HepG2 (cell line): ENCODE measurements around the gene ZNF503. TPM values are rescaled to one million over a fixed set of nuclear protein-coding genes. Genes with fewer than 3 reads are reported as not detected.

Experiments used
- ELF4 ChIP-seq: sonication (generic); formaldehyde crosslinking; IDR thresholded peaks from 2 replicates; pipeline ENCODE4 v1.5.0; 2020; ENCODE audit warnings: missing genetic modification reagents, mild to moderate bottlenecking, moderate library complexity, borderline replicate concordance
- GFI1 ChIP-seq: sonication (generic); formaldehyde crosslinking; IDR thresholded peaks from 2 replicates; pipeline ENCODE4 v1.5.0; 2020; ENCODE audit warnings: missing genetic modification reagents, mild to moderate bottlenecking, borderline replicate concordance
- KDM3A ChIP-seq: IDR thresholded peaks from 2 replicates; pipeline ENCODE4 v1.6.1; 2018; ENCODE audit warnings: low read depth, missing compliant biosample characterization
- KLF11 ChIP-seq: IDR thresholded peaks from 2 replicates; pipeline ENCODE4 v1.6.1; 2016; ENCODE audit warnings: missing compliant biosample characterization
- MTA1 ChIP-seq: sonication (generic); formaldehyde crosslinking; IDR thresholded peaks from 2 replicates; pipeline ENCODE4 v1.4.0; 2020; ENCODE audit warnings: missing genetic modification reagents, mild to moderate bottlenecking, borderline replicate concordance
- POLR2AphosphoS5 ChIP-seq: IDR thresholded peaks from 2 replicates; pipeline ENCODE4 v1.6.1; 2012; ENCODE audit warnings: low read depth, low read length
- RNF2 ChIP-seq: fragments of 450-650 bp; conservative IDR thresholded peaks from 2 replicates; pipeline ENCODE4 v1.6.1; 2016; ENCODE audit warnings: low read depth
- RXRA ChIP-seq: sonication (generic); formaldehyde crosslinking; IDR thresholded peaks from 2 replicates; pipeline ENCODE4 v1.5.1; 2020; ENCODE audit warnings: missing genetic modification reagents
- SOX13 ChIP-seq, 3 experiments: fragments of 450-650 bp in 1 of 3; sonication (generic) in 1 of 3; formaldehyde crosslinking in 1 of 3; IDR thresholded peaks in 2 of 3; conservative IDR thresholded peaks in 1 of 3; 2 replicates each; pipeline versions ENCODE4 v1.5.0 to v1.6.1; 2016 to 2020; ENCODE audit warnings: antibody characterized with exemption in 1 of 3, mild to moderate bottlenecking in 1 of 3, missing compliant biosample characterization in 1 of 3, missing genetic modification reagents in 1 of 3, moderate library complexity in 1 of 3
- ZBTB7A ChIP-seq: sonication (generic); formaldehyde crosslinking; IDR thresholded peaks from 2 replicates; pipeline ENCODE4 v1.8.0; 2022; ENCODE audit warnings: mild to moderate bottlenecking, missing genetic modification reagents
- ZNF33A ChIP-seq: sonication (generic); formaldehyde crosslinking; IDR thresholded peaks from 2 replicates; pipeline ENCODE4 v1.5.1; 2020; ENCODE audit warnings: missing genetic modification reagents, mild to moderate bottlenecking, moderate library complexity, borderline replicate concordance
- ZNF432 ChIP-seq: sonication (generic); formaldehyde crosslinking; IDR thresholded peaks from 2 replicates; pipeline ENCODE4 v1.5.0; 2020; ENCODE audit warnings: missing genetic modification reagents, mild to moderate bottlenecking, borderline replicate concordance
- ZNF550 ChIP-seq: sonication (generic); formaldehyde crosslinking; IDR thresholded peaks from 2 replicates; pipeline ENCODE4 v1.4.0; 2020; ENCODE audit warnings: mild to moderate bottlenecking, missing genetic modification reagents, borderline replicate concordance
- ZNF570 ChIP-seq: sonication (generic); formaldehyde crosslinking; IDR thresholded peaks from 2 replicates; pipeline ENCODE4 v1.4.0; 2020; ENCODE audit warnings: mild to moderate bottlenecking, missing genetic modification reagents, borderline replicate concordance
- ZNF607 ChIP-seq: sonication (generic); formaldehyde crosslinking; IDR thresholded peaks from 2 replicates; pipeline ENCODE4 v1.5.1; 2020; ENCODE audit warnings: missing genetic modification reagents, mild to moderate bottlenecking, borderline replicate concordance
- ZNF646 ChIP-seq: sonication (generic); formaldehyde crosslinking; IDR thresholded peaks from 2 replicates; pipeline ENCODE4 v1.9.0; 2021; ENCODE audit warnings: mild to moderate bottlenecking, missing genetic modification reagents
- ZNF724P ChIP-seq: sonication (generic); formaldehyde crosslinking; IDR thresholded peaks from 2 replicates; pipeline ENCODE4 v1.8.0; 2022; ENCODE audit warnings: missing genetic modification reagents, borderline replicate concordance
- polyA plus RNA-seq, 8 experiments: library from polyadenylated mRNA; depleted of rRNA in 3 of 8; stranded (reverse) in 7 of 8; unstranded in 1 of 8; fragments of >200 nt; fragmentation: Illumina TruSeq in 4 of 8; extraction: Trizol in 4 of 8; gene quantifications; 2 replicates each; pipeline versions ENCODE4 v1.2.1 to v1.2.3, GENCODE V29; 2011 to 2016; ENCODE audit warnings: low read depth in 4 of 8, missing spikeins in 1 of 8, mixed read lengths in 1 of 8; ENCODE audit not compliant: insufficient read depth in 1 of 8
- total RNA-seq, 5 experiments: library from RNA; depleted of rRNA; stranded (reverse); fragments of >200 nt; fragmentation: Illumina TruSeq; extraction: Trizol; gene quantifications; 2 replicates each; pipeline ENCODE4 v1.2.3, GENCODE V29; 2016; ENCODE audit warnings: low read depth in 1 of 5
- TF ChIP-seq, protein P1 (sequence below), 2 experiments: sonication (generic) in 1 of 2; formaldehyde crosslinking in 1 of 2; IDR thresholded peaks; 2 replicates each; pipeline versions ENCODE4 v1.4.0 to v1.6.1; 2016 to 2020; ENCODE audit warnings: borderline replicate concordance in 1 of 2, low read depth in 1 of 2, mild to moderate bottlenecking in 1 of 2, missing genetic modification reagents in 1 of 2

The ZNF503 gene
- total and polyA plus RNA-seq, 2 of the 13 experiments (the other 11 are each of a cell fraction or from before 2014, with no cell fraction given) = 2.7 to 8.3 TPM

DNA sequence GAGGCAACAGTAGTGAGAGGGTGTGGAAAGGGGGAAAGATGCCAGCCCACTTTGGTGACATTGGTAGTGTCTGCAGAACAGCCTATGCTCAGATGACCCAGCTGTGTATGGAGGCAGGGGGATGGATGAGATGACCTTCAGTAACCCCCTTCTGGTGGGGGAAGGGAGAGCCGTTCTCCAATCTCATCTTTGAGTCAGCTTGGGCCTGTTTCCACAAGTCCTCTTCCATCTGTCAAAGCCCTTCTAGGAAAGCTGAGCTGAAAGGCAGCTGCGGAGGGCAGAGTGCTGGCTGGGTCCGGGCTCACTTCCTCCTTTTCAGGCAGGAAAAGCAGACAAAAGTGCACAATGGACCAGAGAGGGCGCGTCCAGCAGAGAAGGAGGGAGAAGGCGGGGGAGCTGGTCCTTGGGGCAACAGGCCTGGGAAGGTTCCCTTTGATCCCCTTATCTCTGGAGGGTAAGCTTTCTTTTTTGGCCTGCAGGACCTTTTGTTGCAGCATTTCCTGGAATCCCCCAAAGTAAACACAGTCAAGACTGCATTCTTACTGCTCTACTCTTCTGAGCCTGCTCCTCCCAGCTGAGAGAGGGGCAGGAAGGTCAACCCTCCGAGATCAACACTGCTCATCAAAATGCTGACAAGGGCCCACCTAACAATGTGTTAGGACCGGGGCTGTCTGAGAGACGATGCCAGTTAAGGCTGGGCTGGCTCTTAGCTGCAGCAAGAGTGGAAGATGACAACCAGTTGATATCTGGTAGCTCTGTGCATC, 28.6 kb upstream of the ZNF503 start (continued):
- TF ChIP-seq ZBTB7A (CRISPR knock-in tag) = peak; percentile 56
- TF ChIP-seq SOX13 (IDR thresholded peaks at IDR 0.05) = peak; percentile 99
- peak in 1 of 2 experiments; percentile 99; a peak in 2 of 4 replicates for TF ChIP-seq SOX13 (CRISPR knock-in tag; conservative IDR thresholded peaks at IDR 0.05 in 1 of 2, IDR thresholded peaks at IDR 0.05 in 1 of 2)
- TF ChIP-seq RNF2 = no peak
- TF ChIP-seq ZNF570 (CRISPR knock-in tag) = no peak
- TF ChIP-seq ZNF33A (CRISPR knock-in tag) = no peak
- peak; percentile 93 for TF ChIP-seq RXRA (CRISPR knock-in tag)
- no peak for TF ChIP-seq ZNF724P (CRISPR knock-in tag)
- TF ChIP-seq GFI1 (CRISPR knock-in tag) = peak; percentile 80
- TF ChIP-seq ZNF646 (CRISPR knock-in tag) = no peak
- TF ChIP-seq KDM3A (CRISPR knock-in tag) = no peak; the same call in 1 of the 2 replicates
- no peak for TF ChIP-seq POLR2AphosphoS5
- peak; percentile 91 for TF ChIP-seq MTA1 (CRISPR knock-in tag)
- TF ChIP-seq, protein P1, sequence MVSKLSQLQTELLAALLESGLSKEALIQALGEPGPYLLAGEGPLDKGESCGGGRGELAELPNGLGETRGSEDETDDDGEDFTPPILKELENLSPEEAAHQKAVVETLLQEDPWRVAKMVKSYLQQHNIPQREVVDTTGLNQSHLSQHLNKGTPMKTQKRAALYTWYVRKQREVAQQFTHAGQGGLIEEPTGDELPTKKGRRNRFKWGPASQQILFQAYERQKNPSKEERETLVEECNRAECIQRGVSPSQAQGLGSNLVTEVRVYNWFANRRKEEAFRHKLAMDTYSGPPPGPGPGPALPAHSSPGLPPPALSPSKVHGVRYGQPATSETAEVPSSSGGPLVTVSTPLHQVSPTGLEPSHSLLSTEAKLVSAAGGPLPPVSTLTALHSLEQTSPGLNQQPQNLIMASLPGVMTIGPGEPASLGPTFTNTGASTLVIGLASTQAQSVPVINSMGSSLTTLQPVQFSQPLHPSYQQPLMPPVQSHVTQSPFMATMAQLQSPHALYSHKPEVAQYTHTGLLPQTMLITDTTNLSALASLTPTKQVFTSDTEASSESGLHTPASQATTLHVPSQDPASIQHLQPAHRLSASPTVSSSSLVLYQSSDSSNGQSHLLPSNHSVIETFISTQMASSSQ (IDR thresholded peaks at IDR 0.05; ENCODE audit: low read depth) = peak; percentile 66
- TF ChIP-seq, protein P1 (CRISPR knock-in tag; IDR thresholded peaks at IDR 0.05; ENCODE audit: borderline replicate concordance) = peak; percentile 92
- no peak for TF ChIP-seq ZNF432 (CRISPR knock-in tag)
- no peak for TF ChIP-seq KLF11 (CRISPR knock-in tag)
- TF ChIP-seq ELF4 (CRISPR knock-in tag) = no peak
- TF ChIP-seq ZNF607 (CRISPR knock-in tag) = 0 out of 2 replicates have a peak, but pooled peaks have one; percentile 4
- TF ChIP-seq ZNF550 (CRISPR knock-in tag) = no peak
